Measurements from ENCODE around the gene CD79A.

CD79A gene

DNA sequence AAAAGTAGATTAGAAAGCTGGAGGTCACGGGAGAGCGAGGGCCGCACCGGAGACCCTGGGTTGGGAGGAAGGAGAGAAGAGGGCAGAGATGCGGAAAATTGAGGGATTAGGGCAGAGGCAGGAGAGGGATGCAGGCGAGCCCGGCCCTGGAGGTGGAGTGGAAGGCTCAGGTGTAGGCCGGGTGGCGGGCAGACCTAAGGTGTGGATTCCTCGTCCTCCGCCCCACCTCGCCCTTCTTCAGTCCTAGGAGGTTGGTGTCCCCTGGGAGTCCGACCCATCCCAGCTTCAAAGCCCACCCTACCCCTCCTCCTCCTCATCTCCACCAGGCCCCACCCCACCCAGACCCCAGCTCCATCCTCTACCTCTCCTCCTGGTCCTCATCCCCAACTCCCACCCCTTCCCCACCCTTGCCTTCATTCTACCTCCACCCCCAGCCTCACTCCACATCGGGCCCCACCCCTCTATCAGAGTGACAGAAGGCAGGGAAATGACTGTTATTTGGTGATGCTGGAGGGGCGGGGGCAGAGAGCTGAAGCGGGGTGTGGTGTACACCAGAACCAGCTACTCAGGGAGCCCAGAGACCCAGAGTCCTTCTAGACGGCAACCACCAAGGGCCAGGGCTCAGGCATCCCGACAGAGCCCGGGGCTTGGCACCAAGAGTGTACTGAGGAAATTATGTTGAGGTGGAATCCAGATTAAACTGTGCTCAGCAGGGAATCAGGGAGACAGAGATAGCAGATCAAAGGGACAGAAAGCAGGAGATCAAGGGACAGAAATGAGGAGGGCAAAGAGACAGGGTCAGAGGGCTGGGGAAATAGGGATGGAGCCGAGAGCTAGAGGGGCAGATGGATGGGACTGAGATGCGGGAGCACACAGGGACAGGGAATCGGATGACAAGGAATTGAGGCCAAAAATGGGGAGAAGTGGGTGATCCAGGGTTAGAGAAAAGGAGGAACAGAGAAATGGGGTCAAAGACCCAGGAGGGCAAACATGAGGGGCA, 44.8 kb downstream of the CD79A start:
- no peak for DNase-seq

DNA sequence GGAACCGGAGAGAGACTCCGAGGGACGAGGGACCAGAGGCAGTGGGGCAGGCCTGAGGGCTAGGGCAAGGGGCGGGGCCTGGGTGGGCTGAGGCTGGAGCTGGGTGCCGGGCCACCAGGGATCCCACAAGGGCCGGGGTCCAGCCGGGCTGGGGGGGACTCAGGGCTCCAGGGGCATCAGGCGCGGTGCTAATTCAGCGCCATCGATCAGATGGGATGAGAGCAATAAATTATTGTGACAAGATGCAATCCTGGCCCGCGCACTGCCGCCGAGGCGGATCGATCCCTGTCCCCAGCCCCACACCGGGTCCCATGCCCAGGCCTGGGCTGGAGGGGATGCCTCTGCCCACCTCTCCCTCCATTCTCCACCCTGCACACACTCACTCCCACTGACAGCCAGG, 45.5 kb downstream of the CD79A start:
- no peak for DNase-seq

DNA sequence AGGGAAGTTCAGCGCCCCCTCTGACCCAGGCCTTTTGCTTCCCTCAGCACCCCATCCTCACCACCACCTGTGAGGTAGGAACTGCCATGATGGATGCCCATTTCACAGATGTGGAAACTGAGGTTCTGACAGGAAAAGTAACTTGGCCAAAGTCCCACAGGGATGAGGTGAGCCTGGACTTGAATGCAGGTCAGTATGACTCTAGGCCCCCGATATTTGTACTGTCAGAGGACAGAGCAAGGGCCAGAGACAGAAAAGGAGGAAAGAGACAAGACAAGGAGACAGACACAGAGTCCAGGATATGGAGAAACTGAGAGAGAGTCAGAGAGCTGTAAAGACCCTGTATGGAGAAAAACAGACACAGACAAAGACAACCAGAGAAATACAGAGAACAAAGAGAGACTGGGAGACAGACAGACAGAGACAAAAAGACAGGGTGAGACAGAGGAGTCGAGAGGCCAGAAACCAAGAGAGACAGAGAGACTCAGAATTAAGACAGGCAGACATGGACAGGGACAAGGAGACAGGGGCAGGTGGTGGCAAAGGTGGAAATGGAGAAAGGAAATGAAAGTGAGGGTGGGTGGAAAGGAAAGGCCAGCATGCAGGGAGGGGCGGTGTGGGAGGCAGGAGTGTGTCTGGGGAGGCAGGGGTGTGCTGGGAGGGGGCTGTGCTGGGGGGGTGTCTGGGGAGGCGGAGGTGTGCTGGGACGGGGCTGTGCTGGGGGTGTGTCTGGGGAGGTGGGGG, 46.1 kb downstream of the CD79A start:
- no peak for DNase-seq

GRCh38 chr19:41924151-41925145, 47.4 kb downstream of the CD79A start:
- no peak for DNase-seq

DNA sequence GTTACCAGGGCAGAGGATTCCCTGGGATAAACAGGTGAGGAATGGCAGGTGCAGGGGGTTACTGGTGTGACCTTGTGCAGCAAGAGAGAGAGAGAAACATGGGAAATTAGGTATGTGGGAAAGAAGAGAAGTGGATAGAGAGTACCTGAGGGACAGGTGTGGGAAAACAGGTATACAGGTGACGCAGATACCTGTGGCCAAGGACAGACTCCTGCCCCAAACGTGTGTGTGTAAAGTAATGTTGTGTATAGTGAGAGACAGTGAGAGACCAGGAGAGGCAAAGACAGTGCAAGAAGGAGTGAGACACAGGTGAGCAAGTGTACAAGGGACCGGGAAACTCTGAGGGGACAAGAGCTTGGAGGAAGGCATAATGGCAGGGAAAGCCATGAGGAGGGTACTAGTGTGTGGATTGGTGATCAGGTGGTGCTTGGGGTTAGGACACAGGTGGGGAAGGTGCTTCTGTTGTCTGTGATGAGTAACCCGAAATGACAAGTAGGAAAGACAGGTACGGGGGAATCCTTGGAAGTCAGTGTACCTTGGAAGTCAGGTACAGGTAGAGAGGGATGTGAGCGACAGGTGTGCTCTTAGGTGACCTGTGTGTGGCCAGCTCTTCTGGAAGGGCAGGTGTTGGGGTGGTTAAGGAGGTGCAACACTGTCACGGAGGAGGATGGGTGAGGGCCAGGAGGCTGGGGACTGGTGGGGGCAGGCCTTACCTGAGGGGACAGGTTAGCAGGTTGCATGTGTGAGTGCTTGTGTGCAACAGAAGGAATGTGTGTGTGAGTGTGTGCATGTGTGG, 48.3 kb downstream of the CD79A start:
- DNase-seq: no peak

- DNase-seq: no peak
Observed at GRCh38 chr19:41926028-41926762, 49.1 kb downstream of the CD79A start.

DNA sequence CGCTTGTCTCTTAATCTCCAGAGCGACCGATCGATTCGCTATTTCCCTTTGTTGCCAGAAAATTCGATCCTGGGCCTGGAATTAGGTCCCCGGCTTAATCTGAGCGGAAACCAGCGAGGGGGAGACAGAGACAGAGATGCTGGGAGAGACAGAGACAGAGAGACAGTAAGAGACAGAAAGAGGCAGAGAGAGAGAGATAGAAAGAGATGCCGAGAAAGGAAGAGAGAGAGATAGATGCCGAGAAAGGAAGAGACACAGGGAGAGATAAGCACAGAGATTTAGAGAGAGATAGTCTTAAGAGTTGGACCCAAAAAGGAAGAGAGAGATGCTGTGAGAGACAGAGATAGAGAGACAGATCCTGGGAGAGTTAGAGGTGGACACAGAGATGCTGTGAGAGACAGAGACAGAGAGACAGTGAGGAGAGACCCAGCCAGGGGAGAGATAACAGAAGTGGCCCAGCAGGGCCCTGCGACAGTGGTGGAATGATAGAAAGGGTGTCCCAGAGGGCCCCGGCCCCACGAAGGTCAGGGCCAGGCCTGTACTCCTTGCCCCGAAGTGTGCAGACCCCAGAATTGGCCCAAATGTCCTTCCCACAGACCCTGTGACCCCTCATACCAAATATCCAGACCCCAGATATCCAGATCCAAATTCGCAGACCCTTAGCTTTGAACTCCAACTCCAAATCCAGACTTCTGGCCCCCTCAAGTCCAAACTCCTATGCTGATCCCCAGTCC, 49.9 kb downstream of the CD79A start:
- DNase-seq: no peak

DNA sequence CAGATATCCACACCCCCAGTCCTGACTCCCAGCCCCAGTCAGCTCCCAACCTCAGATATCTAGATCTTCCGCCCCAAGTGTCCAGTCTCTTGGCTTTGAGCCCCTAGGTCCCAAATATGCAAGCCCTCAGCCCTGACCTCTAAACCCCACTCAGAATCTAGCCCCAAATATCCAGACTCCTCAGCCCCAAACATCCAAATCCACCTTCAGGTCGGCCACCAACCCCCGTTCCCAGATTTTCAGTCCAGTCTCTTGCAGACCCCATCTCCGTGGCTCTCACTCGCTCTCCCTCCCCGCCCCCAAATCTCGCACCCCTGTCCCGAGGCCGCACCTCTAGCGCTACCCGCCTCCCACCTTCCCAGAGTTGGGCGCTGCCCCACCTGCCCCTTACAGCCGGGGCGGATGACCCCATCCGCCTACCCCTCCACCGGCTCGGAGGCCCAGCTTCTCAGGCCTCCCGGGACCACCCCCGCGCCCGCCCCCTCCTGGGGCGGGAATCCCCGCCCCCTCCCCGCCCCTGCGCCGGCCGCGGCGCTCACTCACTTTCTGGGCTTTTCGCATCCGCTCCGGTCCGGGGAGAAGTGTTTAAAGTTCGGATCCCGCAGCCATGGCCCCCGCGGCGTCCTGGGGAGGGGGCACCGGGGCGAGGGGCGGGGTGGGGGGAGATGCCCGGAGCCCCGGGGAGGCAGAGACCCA, 50.6 kb downstream of the CD79A start:
- DNase-seq: no peak

DNA sequence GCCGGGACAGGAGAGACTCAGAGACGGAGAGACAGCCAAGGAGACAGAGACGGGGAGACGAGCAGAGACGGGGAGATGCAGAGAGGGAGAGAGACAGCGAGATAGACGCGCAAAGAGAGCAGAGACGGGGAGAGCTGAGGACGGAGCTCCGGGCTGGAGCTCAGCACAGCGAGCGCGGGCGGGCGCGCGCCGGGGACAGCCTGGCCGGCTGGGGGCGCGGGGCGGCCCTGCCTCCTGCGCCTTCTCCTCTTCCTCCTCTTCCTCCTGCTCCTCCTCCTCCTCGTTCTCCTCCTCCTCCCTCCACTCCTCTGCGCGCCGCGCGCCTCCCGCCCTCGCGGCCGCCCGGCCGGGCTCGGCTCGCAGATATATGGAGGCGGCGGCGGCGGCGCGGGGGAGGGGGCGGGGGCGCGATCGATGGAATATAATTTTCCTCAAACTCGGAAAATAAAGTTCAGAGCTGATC, 51.2 kb downstream of the CD79A start, which contains the start of gene ERFL:
TSS of gene ERFL (minus strand) at position 229 of the 463 bp plus-strand sequence. CDS start 15,530 bp downstream, outside the sequence.
- no peak for DNase-seq

DNA sequence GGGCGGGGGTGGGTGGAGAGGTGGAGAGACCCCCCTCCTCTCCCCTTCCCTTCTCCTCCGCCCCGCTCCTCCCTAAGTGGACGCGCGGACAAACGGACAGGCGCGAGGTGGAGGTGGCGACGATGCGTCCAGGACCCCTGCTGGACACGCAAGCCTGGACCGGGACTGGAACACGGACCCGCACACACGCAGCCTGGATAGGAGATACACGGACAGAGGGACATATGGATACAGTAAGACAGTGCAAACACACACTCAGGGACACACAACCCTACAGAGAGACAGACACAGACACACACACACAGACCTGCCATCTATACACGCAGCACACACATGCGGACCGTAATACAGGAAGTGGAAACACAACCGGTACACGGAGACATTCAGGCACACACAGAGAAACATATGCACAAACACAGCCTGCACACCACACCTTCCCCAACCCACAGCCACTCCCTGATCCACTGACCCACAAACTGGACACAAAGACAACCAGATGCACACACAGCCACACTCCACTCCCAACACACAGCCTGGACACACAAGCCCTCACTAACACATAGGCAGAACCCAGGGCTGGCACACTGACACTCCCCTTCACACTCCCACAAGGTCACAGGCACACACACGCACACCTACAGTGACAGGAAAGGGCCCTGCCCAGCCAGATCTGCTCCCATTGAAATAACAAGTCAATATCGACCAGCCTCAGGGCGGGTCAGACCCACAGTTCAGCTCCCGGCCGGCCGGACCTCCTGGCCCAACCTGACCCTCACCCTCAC, 51.9 kb downstream of the CD79A start:
- no peak for DNase-seq

DNA sequence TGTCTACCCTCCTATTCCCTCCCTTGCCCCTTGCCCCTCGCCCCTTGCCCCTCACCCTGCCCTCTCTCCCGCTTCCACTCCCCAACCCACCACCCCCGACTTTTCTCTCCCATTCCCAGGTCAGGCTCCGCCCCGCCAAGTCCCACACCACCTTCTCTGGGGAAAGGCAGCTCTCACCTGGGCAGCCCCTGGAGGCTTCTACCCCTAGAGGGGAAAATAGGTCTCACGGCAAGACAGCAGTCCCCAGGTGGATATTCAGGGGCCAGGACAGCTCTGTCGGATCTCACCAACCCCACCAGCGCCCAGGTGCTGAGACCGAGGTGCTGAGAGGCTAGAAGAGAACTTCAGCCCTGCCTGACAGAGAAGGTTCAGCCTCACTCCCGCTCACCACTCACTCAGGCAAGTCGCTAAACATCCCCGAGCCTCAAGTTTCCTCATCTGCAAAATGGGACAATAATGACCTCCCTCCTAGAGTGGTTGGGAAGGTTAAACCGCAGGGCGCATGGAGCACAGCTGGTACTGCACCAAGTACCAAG, 52.5 kb downstream of the CD79A start:
- no peak for DNase-seq

- DNase-seq: no peak
Observed at GRCh38 chr19:41930322-41930722, 53.2 kb downstream of the CD79A start.

All from activated CD8-positive, alpha-beta memory T cell treated with anti-CD3 and anti-CD28 coated beads, Interleukin-2, amount 50 U/mL, for 48 hours (primary cell).